ENCODE data around the gene GATB. TPM values are rescaled to one million over a fixed set of nuclear protein-coding genes. Genes with fewer than 3 reads are reported as not detected.

The GATB gene
- total and polyA plus RNA-seq, 2 donors (not counting 1 experiment from before 2014, with no cell fraction given), result 11.6 to 19.2 TPM

DNA sequence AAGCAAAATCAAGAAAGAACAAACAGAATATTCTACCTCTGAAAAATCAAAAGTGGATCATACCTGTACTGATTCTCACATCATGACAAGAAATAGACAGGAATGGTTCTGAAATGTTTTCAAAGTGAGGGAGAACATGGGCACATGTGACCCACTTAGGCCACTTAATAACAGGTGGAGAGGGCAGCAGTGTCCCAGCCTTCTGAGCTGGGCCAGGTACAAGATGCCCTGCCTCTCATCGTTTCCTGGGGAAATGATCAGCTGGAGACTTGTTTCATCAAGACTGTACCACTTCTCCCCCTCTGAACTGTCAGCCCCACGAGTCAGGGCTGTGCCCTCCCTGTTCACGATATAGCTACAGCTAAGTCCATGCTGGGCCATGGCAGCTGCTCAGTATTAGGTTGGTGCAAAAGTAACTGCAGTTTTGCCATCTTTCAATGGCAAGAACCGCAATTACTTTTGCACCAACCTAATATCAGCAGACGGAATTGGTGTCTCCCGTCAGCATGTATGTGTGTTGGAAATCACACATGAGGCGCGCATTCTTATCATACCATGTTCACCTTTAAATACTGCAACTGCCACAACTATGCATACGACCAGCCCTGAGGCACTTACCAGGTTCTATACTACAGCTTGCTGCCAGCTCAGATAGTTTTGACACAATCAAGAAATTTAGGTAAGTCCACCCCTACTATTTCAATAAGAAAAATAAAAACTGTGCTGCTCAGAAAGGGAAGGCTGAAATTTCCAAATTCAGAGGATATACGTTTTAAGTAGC lies 71.4 kb downstream of the GATB start:
- no peaks in the 10 kb centered on the region for H3K4me1 ChIP-seq (ENCODE audit: control insufficient read depth in 2 of 2, insufficient read depth in 2 of 2, low read length in 2 of 2)
- ChIA-PET POLR2A (no interaction called here), CTCF (no interaction called here)
- no peaks in the 10 kb centered on the region for H3K27me3 ChIP-seq (replicated peaks in 1 of 4; ENCODE audit: control extremely low read depth in 1 of 4, control insufficient read depth in 3 of 4, insufficient read depth in 4 of 4, low read length in 3 of 4)
- H3K27ac ChIP-seq (ENCODE audit: low read length in 2 of 2), result no peak overlapping the region
- H3K27ac Mint-ChIP-seq, result no peak overlapping the region
- no peak overlapping the region for H3K9ac ChIP-seq (ENCODE audit: low read length)
- H3K9me3 ChIP-seq (ENCODE audit: control extremely low read depth in 1 of 3, control insufficient read depth in 2 of 3, insufficient read depth in 1 of 3, low read length in 2 of 3), result no peaks in the 10 kb centered on the region
- intact Hi-C loops (cut with micrococcal nuclease), result no loop called here
- no peak overlapping the region for H3K4me3 ChIP-seq (ENCODE audit: control extremely low read depth in 1 of 5, extremely low read depth in 1 of 5, insufficient read depth in 1 of 5, low read depth in 2 of 5, low read length in 4 of 5)
- TF ChIP-seq, protein P1, sequence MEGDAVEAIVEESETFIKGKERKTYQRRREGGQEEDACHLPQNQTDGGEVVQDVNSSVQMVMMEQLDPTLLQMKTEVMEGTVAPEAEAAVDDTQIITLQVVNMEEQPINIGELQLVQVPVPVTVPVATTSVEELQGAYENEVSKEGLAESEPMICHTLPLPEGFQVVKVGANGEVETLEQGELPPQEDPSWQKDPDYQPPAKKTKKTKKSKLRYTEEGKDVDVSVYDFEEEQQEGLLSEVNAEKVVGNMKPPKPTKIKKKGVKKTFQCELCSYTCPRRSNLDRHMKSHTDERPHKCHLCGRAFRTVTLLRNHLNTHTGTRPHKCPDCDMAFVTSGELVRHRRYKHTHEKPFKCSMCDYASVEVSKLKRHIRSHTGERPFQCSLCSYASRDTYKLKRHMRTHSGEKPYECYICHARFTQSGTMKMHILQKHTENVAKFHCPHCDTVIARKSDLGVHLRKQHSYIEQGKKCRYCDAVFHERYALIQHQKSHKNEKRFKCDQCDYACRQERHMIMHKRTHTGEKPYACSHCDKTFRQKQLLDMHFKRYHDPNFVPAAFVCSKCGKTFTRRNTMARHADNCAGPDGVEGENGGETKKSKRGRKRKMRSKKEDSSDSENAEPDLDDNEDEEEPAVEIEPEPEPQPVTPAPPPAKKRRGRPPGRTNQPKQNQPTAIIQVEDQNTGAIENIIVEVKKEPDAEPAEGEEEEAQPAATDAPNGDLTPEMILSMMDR (IDR thresholded peaks at IDR 0.05), result no peak
- TF ChIP-seq EZH2 (IDR thresholded peaks at IDR 0.05; ENCODE audit: borderline replicate concordance, insufficient read depth, low read depth, low read length, poor library complexity, severe bottlenecking), result no peak
- H4K20me1 ChIP-seq (ENCODE audit: control insufficient read depth, insufficient read depth, low read length, poor library complexity, severe bottlenecking), result no peaks in the 10 kb centered on the region
- no peak for DNase-seq
- no peaks in the 10 kb centered on the region for H3K9me3 Mint-ChIP-seq (ENCODE audit: insufficient read depth)
- H3K36me3 ChIP-seq (replicated peaks in 1 of 2; ENCODE audit: control extremely low read depth in 1 of 2, control insufficient read depth in 1 of 2, extremely low read depth in 1 of 2, insufficient read depth in 2 of 2, low read length in 1 of 2), result peaks cover 0 to 24% of the 10 kb centered on the region in 2 experiments
- no peaks in the 10 kb centered on the region for H3K27me3 Mint-ChIP-seq
- WGBS (ENCODE audit: insufficient coverage), result 93% methylated on average over 6 of the region's 10 CpGs
- no peak overlapping the region for H2AFZ ChIP-seq (ENCODE audit: insufficient read depth, low read depth, low read length, poor library complexity, severe bottlenecking)
- ATAC-seq (ENCODE audit: low read depth), result no peak
- no peak overlapping the region for H3K4me3 Mint-ChIP-seq
- no peak overlapping the region for H3K4me2 ChIP-seq (replicated peaks; ENCODE audit: low read depth, low read length, poor library complexity, severe bottlenecking)
- H3K4me1 Mint-ChIP-seq, result no peaks in the 10 kb centered on the region
- H3K79me2 ChIP-seq (ENCODE audit: control insufficient read depth, insufficient read depth, low read length), result no peaks in the 10 kb centered on the region

DNA sequence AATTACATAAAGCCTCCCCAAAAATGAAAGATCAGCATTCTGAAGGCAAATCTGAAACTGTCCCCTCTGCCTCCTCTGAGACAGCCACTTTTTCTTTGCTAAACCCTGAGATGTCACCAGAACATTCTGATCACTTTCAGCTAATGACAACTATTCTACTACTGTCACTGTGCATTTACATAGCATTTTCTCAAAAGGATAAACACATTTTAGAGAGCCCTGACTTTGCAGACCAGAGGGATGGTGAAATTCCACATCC lies 72.1 kb downstream of the GATB start:
- no peaks in the 10 kb centered on the region for H3K27me3 Mint-ChIP-seq
- no peaks in the 10 kb centered on the region for H3K4me1 Mint-ChIP-seq
- no peaks in the 10 kb centered on the region for H3K27me3 ChIP-seq (replicated peaks in 1 of 4; ENCODE audit: control extremely low read depth in 1 of 4, control insufficient read depth in 3 of 4, insufficient read depth in 4 of 4, low read length in 3 of 4)
- no peaks in the 10 kb centered on the region for H3K9me3 ChIP-seq (ENCODE audit: control extremely low read depth in 1 of 3, control insufficient read depth in 2 of 3, insufficient read depth in 1 of 3, low read length in 2 of 3)
- no peaks in the 10 kb centered on the region for H3K9me3 Mint-ChIP-seq (ENCODE audit: insufficient read depth)
- TF ChIP-seq, protein P1 (IDR thresholded peaks at IDR 0.05), result no peak
- TF ChIP-seq EZH2 (IDR thresholded peaks at IDR 0.05; ENCODE audit: borderline replicate concordance, insufficient read depth, low read depth, low read length, poor library complexity, severe bottlenecking), result no peak
- no peaks in the 10 kb centered on the region for H4K20me1 ChIP-seq (ENCODE audit: control insufficient read depth, insufficient read depth, low read length, poor library complexity, severe bottlenecking)
- CTCF ChIA-PET, result no interaction called here
- no peak overlapping the region for H3K4me2 ChIP-seq (replicated peaks; ENCODE audit: low read depth, low read length, poor library complexity, severe bottlenecking)
- no peak overlapping the region for H2AFZ ChIP-seq (ENCODE audit: insufficient read depth, low read depth, low read length, poor library complexity, severe bottlenecking)
- no peak overlapping the region for H3K4me3 Mint-ChIP-seq
- POLR2A ChIA-PET, result no interaction called here
- no peak for ATAC-seq (ENCODE audit: low read depth)
- peaks cover 0 to 24% of the 10 kb centered on the region in 2 experiments for H3K36me3 ChIP-seq (replicated peaks in 1 of 2; ENCODE audit: control extremely low read depth in 1 of 2, control insufficient read depth in 1 of 2, extremely low read depth in 1 of 2, insufficient read depth in 2 of 2, low read length in 1 of 2)
- H3K79me2 ChIP-seq (ENCODE audit: control insufficient read depth, insufficient read depth, low read length), result no peaks in the 10 kb centered on the region
- DNase-seq, result no peak
- no peak overlapping the region for H3K27ac ChIP-seq (ENCODE audit: low read length in 2 of 2)
- H3K9ac ChIP-seq (ENCODE audit: low read length), result no peak overlapping the region
- no peak overlapping the region for H3K27ac Mint-ChIP-seq
- no peak overlapping the region for H3K4me3 ChIP-seq (ENCODE audit: control extremely low read depth in 1 of 5, extremely low read depth in 1 of 5, insufficient read depth in 1 of 5, low read depth in 2 of 5, low read length in 4 of 5)
- no peaks in the 10 kb centered on the region for H3K4me1 ChIP-seq (ENCODE audit: control insufficient read depth in 2 of 2, insufficient read depth in 2 of 2, low read length in 2 of 2)
- intact Hi-C loops (cut with micrococcal nuclease), result no loop called here
